T47D (cell line): ENCODE data around the gene PLEKHF1.

Experiments used
- DNase-seq, 2 experiments: peaks; one replicate each; pipeline versions ENCODE4 v3.0.0 to v3.0.0-alpha.2; 2011 to 2012; ENCODE audit warnings: low read depth in 1 of 2, low spot score in 1 of 2
- JUND ChIP-seq: IDR thresholded peaks from 2 replicates; pipeline ENCODE4 v1.6.1; 2012; ENCODE audit warnings: low read depth
- in situ Hi-C: cut with HindIII; loops from 2 replicates; pipeline ENCODE4 v1.10.0; 2016; ENCODE audit warnings: low sequenced_read_pairs, low pct_unique_long_range_greater_than_20kb

PLEKHF1 gene

DNA sequence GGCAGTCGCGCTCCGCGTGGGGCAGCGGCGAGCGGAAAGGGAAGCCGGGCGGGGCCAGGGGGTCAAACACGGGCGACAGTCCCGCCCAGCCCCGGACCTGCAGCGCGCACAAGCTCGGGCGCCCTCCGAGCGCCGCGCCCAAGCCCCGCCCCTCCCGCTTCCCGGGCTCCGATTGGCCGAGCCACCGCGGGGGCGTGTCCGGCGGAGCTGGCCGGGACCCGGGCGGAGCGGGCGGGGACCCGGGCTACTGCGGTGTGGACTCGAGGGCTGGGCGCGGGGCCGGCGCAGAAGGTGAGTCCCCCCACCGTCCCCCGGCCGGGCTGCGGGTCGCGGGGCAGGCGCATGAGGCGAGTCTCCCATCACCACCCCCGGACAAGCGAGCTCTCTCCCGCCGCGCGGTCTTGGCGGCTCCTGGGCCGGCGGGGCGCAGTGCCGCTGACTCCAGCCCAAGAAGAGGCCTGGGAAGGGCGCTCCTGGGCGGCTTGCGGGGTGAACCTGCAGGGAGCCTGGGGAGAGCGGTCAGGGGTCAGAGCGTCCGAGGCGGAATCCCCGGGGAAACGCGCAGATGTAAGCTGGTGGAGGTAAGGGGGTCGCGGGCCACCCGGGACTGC is at the start of gene PLEKHF1:
PLEKHF1 (plus strand) TSS at position 247 of the 611 bp plus-strand sequence. CDS start 8,379 bp downstream, outside the sequence.
- in situ Hi-C loops: no loop called here
- DNase-seq: peak; percentile 72 to 86
- no peak for TF ChIP-seq JUND

DNA sequence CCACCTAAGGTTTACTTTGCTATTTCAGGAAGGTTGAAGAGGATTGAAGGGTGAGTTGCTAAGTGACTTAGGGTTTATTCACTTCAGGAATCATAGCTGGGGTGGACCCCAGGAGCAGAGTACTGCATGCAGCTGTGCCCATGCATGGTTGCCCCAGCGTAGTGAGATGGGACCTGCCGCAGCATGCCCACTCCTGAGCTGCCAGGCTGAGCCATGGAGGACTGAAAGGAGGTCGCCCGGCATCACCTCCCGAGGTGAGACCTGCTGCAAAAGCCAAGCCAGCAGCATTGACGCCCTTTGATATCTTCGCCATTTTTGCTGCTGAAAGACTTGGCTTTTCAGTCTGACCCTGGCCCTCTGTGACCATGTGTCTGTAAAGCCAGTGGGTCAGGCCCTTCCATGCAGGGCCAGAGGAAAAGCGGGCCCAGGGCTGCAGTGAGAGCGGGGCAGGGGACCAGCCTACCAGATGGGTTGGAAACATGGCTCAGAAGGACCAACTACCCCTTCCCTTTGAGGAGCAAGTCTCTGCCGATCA is 49.3 kb upstream of the PLEKHF1 start:
- DNase-seq: no peak
- in situ Hi-C loops: no loop called here
- no peak for TF ChIP-seq JUND

GRCh38 chr19:29616541-29616940 is 48.7 kb upstream of the PLEKHF1 start:
- no peak for DNase-seq
- no peak for TF ChIP-seq JUND
- in situ Hi-C loops: no loop called here

DNA sequence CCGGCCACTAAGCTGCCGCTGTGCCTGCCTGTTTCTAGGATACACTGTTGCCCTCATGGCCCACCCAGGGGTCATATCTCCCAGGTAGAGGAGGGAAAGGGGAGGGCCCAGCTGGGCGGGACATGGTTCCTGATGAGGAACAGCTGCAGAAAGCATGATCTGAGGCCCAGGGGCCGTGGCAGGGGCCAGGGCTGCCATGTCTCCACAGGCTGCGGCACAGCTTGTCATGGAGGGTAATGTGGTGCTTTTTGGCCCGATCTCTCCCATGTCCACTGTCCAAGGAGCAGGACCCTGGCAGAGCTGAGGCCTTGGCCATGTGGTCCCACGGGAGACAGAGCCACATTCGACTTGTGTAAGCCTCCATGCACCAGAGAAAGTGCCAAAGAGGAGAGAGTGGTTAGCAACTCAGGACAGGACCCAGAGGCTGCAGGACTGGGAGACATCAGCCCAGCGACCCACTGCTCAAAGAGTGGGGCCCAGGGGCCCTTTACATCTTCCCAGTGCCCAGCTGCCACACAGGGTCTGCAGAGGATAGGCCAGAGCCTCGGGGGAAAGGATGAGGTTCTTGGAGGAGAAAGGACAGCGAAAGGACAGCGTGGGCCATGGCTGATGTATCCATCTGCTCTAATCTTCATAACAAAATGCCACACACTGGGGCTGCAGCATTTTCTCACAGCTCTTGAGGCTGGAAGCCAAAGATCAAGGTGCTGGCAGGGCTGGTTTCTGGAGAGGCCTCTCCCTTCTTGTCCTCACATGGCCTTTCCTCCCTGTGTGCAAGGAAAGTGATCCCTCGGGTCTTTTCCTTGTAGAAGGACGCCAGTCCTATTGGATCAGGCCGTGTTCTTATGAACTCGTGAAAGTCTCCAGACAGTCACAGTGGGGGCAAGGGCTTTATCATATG is 47.6 kb upstream of the PLEKHF1 start:
- DNase-seq: peak in 1 of 2 experiments; percentile 6
- TF ChIP-seq JUND: no peak
- in situ Hi-C loops: no loop called here

DNA sequence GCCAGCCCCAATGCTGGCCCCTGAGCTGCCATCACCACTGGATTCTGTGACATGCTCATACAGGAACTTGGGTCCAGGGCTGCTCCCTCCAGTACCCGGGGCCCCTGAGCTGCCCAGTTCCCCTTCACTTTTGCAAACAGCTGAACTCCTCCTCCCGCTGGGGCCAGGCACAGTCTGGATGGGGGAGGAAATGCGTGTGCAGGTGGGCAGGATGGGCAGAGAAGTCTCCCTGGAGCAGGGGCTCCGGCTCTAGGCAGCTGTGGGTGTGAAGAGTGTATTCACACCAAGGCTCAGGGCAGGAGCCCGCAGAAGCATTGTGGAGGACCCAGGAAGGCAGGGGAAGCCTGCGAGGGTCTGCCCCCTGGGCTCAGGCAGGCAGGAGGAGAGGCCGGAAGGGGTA is 46.8 kb upstream of the PLEKHF1 start:
- no peak for TF ChIP-seq JUND
- in situ Hi-C loops: no loop called here
- DNase-seq: no peak

DNA sequence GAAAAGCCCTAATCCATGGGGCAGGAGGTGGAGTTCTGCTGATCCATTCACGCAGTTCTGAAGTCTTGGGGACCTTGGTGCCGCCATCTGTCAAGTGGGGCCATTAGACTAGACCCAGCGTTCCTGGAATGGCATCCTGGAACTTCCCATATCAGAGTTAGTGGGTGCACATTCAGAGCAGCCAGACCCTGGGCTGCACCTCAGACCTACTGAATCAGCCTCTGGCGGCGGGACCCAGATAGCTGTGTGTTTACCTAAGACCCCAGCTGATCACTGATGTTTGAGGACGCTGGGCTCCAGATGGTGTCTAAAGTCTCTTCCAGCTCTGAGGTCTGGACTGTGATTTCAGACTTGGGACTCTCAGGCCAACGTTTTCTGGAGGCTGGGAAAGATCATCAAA is 46.4 kb upstream of the PLEKHF1 start:
- DNase-seq: no peak
- TF ChIP-seq JUND: no peak
- in situ Hi-C loops: no loop called here

GRCh38 chr19:29620931-29621351 is 44.3 kb upstream of the PLEKHF1 start:
- in situ Hi-C loops: no loop called here
- no peak for TF ChIP-seq JUND
- DNase-seq: no peak

- in situ Hi-C loops: no loop called here
- no peak for DNase-seq
These were observed 42.8 kb upstream of the PLEKHF1 start for GRCh38 chr19:29622166-29623070.

DNA sequence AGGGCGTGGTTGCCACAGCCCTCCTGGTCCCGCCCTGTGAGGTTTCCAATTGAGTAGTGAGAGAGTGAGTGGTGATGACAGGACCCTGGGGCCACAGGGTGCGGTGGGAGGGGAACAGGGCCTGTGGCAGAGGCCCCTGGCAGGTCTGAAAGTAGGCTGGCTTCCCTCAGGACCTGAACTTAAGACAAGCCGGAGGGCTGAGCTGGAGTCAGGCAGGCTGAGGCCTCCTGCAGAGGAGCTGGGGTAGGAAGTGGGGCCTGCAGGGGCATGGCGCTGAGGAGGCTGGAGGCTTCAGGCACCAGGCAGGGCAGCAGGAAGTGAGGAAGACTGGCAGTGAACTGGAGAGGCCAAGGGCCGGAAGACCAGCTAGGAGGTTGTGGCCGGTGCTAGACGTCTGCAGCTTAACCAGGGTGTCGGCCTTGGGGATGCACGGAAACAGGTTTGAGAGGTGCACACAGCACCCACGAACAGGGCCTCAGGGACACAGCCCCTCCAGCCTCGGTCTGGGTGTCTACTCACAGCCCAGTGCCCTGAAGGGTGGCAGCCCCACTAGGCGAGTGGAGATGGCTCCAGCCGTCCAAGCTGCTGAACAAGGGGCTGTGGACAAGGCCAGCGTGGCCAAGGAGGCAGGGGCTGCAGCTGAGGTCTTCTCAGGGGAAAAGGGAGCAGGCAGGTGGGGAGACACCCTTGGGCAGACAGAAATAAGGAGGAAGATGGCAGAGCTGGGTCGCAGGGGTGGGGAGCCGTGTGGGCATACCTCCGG is 41.4 kb upstream of the PLEKHF1 start:
- in situ Hi-C loops: no loop called here
- no peak for DNase-seq
- TF ChIP-seq JUND: no peak

More at GRCh38 chr19:29622166-29623070, 42.8 kb upstream of the PLEKHF1 start:
- TF ChIP-seq JUND: no peak

DNA sequence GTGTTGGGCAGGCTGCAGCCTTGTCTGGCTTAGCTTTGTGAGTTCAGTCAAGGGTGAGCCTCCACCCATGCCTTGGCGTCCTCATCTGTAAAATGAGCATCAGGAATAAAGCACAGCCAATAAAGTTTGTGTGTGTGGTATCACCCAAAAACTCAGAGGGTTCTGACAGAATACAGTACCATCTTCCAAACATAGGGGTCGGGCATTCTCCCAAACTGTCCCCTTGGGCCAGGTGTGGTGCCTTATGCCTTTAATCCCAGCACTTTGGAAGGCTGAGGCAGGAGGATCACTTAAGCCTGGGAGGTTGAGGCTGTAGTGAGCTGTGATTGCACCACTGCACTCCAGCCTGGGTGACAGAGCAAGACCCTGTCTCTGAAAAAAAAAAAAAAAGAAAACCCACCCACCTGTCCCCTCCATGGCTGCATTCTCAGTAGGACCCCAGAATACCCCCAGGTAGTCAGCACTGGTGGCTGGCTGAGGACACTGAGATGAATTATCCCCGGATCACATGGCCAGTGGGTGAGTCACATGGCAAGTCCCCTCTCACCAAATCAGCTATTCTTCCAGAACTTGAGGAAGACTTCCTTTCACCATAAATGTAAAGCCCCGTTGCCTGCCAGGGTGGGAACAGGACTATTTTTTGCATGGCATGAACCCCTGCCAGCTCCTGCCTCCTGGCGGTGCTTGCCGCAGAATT is 40.6 kb upstream of the PLEKHF1 start:
- no peak for DNase-seq
- in situ Hi-C loops: no loop called here
- no peak for TF ChIP-seq JUND

- no peak for DNase-seq
- in situ Hi-C loops: no loop called here
- no peak for TF ChIP-seq JUND
These were observed 40.0 kb upstream of the PLEKHF1 start for GRCh38 chr19:29625186-29625651.
